Activated T-cell treated with anti-CD3 and anti-CD28 coated beads, Interleukin-2, amount 50 U/mL, for 1 hour (primary cell): Measurements from ENCODE around the gene BAZ1A.
"Not testable (repeated sequence)": the region's sequence is repeated elsewhere in the genome, so short reads cannot be mapped to it uniquely, and the experiment has no call there.

Experiments used
- DNase-seq: peaks from one replicate; pipeline ENCODE4 v3.0.0-alpha.2; 2020

The BAZ1A gene

DNA sequence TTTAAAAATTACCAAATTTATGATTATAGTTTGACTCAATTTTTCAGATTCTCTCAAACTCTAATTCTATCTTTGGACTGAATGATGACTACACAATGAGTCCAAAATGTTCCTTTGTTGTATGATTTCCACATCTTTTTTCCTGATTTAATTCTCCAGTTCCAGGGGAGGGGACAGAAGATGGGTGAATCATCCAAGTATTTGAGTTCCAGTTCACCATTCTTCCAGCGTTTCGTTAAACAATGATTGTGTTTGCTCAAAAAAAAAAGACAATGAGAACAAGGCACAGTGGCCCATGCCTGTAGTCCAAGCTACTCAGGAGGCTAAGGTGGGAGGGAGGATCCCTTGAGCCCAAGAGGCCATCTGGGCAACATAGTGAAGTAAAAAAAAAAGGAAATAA lies 23.8 kb downstream of the BAZ1A start:
- DNase-seq, result no peak

DNA sequence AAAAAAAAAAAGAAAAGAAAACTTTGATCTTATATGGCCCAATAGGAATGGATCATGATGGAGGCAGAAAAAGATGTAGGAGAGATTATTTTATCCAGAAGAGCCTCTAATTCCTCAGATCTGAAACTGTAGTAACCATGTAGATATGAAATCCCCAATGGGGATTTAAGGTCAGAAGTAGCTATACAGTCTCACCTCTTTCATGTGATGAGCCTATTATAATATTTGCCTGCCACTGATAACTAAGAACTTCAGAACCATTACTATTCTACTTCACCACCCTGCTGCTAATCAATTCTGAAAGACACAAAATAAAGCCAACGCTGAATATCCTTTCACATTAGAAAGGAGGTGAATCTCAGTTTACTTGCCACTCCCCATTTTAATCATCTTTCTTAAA lies 29.3 kb downstream of the BAZ1A start:
- DNase-seq, result no peak

DNA sequence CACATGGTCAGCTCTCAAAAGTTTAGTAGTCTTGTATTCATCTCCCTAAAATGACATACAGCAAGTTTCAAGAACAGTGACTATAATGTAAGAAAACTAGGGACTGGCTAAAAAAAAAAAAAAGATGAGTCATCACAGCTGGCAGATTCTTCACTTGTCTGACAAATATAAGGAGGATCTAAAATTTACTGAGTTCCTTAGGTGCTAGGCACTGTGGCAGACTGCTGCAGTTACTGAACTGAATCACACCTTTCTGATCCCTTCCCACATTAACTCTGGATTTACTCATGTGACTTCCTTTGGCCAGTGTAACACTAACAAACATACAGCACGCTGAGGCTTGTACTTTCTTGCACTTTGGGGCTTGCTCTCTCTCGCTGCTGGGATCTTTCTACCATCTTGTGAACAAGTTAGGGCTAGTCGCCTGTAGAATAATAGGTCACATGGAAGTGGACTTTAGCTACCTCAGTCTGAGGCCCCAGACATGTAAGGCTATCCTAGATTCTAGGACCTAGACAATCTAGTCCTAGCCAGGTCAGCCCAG lies 32.1 kb downstream of the BAZ1A start:
- no peak for DNase-seq

DNA sequence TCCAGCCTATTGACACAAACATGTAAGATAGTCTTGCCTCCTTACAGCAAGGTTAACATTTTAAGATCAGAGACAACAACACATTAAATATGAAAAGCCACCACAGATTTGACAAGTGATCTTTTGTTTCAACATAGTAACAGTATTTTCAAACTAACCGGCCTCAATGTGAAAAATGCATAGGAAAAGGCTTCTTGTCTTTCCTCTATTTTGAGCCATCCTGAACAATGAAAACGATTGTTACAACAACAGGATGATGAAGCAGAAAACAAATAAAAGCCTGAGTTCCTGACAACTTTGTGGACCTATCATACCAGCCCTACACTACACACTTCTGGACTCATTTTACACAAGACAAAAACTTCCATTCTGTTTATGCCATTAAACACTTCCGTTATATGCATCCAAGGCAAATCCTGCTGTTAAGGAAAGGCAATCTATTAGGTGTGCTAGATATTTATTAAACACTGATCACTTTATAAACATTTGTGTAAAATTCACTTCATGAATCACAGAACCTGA lies 37.3 kb downstream of the BAZ1A start:
- DNase-seq, result no peak

DNA sequence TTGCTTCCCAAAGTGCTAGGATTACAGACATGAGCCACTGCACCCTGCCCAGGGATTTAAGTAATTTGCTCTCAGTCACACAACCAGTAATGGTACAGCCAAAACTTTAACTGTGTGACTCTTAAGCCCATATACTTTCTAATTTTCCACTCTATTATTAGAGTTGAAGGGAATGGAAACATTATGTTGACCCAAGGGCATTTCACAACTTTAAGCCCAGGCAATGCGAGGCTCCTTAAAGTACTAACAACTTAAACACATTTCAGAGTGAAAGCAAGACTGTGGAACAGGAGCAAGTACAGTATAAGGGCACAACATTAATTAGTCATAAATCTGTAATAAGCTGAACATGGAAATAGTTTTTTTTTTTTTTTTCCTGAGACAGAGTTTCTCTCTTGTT lies 39.8 kb downstream of the BAZ1A start:
- DNase-seq, result no peak

DNA sequence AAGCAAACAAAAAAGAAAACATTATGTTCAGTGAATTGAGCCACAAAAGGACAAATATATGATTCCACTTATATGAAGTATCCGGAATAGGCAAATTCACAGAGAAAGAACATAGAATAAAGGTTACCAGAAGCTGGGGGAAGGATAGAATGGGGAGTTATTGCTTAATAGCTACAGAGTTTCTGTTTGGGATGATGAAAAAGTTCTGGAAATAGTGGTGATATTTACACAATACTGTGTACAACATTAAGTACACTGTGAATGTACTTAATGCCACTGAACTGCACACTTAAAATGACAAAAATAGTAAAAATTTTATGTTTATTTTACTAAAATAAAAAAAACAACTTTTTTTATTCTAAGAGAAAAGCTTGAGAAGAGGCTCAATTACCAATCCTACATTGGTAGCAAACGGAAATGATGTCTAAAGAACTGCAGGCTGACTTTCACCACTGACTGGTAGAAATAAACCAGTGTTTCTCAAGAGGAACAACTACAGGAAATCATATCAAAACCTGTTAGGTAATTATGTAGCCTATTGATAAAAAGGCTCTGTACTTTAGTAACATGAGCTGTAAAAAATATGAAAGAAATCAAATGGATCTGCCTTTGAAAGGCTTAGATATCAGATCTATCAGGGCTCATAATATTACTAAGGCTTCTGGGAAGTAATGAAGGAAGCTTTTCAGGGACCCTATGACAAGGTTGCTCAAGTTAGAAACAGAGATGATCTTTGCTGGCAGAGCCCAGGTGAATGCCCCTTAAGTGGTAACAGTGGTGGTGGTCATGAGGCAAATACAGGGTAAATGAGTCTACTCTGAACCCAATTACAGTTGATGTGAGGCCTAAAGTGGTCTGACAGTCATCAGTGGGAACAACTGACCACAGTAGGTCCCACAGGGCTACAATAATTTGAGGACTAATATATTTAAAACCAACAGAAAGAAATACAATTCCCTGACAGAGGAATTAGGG lies 41.3 kb downstream of the BAZ1A start:
- DNase-seq, result no peak

DNA sequence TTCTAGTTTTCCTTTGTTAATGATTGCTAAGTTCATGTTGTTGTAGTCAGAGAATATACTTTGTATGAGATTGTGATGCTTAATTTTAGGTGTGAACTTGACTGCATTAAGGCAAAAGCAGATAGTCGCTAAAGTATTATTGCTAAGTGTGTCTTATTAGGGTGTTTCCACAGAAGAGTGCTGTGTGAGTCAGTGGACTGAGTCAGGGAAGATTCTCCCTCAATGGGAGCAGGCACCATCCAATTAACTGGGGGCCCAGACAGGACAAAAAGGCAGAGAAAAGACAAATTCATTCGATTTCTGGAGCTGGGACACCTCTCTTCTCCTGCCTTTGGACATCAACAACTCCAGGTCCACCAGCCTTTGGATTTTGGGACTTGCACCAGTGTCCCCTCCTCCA lies 48.5 kb downstream of the BAZ1A start:
- no peak for DNase-seq

DNA sequence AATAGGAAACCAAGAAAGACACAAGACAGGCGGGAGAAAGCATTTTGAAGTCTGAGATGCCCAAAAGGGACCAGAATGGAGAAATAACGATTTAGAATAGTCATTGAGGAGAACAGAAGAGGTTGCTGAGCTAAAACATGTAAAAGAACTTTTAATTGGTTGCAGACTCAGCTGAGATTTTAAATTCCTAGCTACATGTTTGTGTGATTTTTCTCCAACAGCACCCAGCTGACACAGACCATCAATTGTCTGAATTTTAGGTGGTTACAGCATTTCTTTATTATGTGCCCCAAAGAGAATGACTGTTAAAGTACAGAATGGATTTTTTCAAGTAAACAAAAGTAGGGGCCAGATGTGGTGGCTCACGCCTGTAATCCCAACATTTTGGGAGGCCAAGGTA lies 50.3 kb downstream of the BAZ1A start:
- DNase-seq, result no peak

DNA sequence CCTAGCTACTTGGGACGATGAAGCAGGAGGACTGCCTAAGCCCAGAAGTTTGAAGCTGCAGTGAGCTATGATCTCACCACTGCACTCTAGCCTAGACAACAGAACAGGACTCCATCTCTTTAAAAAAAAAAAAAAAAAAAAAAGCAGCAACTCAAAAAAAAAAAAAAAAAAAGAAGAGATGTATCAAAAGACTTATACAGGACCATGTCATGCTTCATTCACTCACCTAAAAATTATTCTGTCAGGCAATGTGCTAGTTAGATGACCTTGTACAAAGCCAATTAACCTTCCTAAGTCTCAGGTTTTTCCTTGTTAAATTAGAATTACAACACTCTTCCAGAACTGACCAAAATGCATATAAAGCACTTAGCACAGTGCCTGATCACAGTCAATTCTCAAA lies 50.9 kb downstream of the BAZ1A start:
- DNase-seq, result no peak

DNA sequence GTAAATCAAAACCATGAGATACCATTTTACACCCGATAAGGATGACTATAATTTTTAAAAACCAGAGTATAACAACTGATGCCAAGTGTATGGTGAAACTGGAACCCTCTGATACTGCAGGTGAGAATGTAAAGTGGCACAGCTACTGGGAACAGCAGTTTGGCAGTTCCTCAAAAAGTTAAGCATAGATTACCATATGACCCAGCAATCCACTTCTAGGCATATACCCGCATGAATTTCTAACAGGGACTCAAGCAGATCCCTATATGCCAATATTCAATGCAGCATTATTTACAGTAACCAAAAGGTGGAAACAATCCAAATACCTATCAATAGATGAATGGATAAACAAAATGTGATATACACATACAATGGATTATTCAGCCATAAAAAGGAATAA lies 57.4 kb downstream of the BAZ1A start:
- no peak for DNase-seq

DNA sequence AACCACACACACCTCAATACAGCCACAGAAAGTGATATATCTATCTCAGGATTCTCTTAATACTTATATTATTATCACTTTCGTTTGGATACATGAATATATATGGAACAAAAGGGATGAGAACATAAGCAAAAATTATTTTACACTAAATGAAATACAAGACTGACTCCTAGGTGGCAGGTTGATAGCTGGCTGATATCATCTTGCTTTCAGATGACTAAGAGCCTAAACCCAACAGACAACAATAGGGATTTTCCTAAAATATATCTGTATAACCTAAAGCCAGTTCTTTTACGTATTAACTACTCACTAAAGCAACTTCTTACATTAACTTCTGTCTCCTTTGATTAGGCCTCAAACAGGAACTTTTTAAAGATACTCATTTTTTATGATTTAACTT lies 65.1 kb downstream of the BAZ1A start:
- no peak for DNase-seq

DNA sequence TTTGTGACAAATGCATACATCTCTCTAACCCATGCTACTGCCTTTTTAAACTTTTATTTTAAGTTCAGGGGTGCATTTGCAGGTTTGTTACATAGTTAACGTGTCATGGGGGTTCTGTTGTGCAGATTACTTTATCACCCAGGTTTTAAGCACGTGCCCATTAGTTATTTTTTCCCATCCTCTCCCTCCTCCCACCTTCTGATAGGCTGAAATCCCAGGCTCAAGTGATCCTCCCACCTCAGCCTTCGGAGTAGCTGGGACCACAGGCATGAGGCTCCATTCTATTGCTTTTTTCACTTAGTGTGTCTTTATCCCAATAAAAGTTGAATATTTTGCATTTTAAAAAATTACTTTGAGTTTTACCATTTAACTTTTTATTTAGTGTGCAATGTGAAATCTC lies 68.9 kb downstream of the BAZ1A start:
- DNase-seq, result no peak

DNA sequence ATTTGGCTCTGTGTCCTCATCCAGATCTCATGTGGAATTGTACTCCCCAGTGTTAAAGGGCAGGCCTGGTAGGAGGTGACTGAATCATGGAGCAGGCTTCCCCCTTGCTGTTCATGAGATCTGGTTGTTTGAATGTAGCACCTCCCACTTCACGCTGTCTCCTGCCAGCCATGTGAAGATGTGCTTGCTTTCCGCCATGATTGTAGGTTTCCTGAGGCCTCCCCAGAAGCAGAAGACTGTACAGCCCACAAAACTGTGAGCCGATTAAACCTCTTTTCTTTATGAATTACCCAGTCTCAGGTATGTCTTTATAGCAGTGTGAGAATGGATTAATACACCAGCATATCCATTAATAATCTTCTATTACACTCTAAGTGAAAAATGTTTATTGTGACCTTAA lies 70.2 kb downstream of the BAZ1A start:
- DNase-seq, result no peak

DNA sequence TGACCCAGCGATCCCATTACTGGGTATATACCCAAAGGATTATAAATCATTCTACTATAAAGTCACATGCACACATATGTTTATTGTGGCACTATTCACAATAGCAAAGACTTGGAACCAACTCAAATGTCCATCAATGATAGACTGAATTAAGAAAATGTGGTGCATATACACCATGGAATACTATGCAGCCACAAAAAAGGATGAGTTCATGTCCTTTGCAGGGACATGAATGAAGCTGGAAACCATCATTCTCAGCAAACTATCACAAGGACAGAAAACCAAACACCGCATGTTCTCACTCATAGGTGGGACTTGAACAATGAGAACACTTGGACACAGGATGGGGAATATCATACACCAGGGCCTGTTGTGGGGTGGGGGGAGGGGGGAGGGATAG lies 76.3 kb downstream of the BAZ1A start:
- DNase-seq, result not testable (repeated sequence)

DNA sequence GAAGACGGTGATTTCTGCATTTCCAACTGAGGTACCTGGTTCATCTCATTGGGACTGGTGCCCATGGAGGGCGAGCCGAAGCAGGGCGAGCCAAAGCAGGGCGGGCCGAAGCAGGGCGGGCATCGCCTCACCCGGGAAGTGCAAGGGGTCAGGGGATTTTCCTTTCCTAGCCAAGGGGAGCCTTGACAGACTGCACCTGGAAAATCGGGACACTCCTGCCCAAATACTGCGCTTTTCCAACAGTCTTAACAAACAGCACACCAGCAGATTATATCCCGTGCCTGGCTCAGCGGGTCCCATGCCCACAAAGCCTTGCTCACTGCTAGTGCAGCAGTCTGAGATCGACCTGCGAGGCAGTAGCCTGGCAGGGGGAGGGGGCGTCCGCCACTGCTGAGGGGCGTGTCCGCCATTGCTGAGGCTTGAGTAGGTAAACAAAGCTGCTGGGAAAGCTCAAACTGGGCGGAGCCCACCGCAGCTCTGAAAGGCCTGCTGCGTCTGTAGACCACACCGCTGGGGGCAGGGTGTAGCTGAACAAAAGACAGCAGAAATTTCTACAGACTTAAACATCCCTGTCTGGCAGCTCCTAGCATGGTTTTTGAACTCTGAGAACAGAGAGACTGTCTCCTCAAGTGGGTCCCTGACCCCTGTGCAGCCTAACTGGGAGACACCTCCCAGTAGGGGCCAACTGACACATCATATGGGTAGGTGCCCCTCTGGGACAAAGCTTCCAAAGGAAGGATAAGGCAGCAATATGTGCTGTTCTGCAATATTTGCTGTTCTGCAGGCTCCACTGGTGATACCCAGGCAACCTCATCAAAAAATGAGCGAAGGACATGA lies 77.2 kb downstream of the BAZ1A start:
- no peak for DNase-seq

DNA sequence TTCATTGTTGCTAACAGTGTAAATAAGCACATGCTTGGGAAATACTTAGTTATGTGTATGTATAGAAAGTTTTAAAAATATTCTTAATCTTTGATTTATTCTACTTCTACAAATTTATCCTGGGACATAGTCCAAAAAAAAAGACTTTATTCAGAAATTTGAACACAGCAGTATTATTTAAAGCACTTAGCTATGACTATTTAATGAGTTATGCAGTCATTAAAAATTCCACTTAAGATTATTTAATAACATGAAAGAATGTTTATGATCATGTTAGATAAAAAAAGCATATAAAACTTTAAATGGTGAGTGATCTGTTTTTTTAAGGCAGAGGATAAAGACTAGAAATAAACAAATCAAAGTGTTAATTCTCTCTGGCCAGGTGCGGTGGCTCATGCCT lies 78.3 kb downstream of the BAZ1A start:
- DNase-seq, result no peak

DNA sequence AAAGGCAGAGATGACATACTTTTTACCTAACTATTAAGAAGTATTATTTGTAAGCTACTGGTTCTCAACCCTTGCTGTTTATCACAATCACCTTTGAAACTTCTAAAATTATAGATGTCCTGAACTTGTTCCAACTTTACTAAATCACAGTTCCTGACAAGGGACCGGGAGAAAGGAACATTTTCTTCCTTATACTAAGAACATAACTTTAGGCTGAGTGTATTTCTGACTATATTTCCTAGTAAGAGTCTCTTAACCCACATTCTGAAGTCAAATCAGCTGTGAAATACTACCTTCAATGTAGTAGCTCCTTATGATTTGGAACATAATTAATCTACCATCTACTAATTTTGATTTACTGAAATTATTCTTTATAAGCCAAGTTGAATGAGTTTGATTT lies 80.2 kb downstream of the BAZ1A start:
- DNase-seq, result no peak

DNA sequence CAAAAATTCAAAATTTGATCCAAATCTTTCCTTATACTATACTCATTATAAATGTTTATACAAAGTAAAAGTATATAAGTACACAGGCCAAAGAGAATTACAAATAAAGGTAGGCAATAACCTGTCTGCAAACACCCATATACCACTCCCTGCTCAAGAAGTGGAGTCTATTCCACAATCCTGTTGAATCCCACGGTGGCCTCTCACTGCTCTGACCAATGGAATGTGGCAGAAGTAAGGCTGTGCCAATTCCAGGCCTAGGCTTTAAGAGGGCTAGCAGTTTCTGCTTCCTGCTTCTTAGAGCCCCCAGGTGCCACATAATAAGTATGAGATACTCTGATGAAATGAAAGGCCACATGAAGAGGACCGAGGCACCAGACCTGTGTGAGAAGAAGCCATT lies 80.9 kb downstream of the BAZ1A start:
- DNase-seq, result no peak

DNA sequence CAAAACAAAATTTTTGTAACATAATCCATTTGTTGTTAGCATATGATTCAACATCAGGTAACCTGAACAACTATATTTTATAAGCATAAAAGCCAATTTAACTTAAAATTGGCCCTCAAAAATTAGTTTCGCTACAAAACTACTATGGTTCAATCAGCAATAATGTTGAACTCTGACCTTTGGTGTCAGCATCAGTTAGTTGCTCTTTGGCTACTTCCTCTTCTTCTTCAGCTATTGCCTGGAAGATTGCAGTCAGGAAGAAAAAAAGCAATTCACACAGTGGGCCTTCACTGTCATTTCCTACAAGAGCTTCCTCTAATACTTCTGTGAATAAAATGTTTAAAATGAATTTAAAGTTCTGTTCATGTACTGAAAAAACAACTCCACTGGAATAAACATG lies 82.6 kb downstream of the BAZ1A start:
- DNase-seq, result no peak

DNA sequence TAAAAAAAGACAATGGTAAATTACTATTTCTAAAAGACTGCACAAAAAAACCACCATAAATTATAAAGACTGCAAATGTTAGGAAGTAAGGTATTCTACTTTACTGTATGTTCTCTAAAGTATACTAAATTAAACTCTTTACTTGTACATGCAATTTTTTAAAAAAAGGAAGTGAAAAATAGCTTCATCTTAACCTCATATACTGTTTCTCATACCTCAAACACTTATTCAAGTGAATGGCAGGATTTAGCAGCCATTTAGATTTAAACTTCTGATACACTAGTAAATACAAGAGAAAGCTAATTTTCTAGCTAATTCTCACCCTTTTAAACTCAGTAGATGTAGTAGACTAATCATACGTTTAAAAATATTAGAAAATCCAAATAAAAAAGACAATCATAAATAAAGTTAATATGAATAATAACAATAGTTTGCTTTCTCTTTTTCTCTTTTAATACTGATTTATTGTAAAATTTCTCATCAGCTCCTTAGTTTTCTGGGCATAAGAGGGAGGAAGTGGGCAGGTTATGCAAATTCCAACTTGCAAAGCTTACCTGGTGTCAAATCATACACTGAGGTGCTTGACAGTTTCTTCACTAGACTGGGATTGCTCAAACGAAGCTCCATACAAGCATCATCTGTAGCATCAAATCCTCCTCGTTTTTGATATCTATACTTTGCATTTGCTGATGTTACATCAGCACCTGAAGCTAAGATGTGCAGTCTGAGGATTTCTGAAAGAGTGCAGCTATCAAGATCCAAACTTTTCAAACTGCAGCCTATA lies 89.7 kb downstream of the BAZ1A start:
- DNase-seq, result no peak

DNA sequence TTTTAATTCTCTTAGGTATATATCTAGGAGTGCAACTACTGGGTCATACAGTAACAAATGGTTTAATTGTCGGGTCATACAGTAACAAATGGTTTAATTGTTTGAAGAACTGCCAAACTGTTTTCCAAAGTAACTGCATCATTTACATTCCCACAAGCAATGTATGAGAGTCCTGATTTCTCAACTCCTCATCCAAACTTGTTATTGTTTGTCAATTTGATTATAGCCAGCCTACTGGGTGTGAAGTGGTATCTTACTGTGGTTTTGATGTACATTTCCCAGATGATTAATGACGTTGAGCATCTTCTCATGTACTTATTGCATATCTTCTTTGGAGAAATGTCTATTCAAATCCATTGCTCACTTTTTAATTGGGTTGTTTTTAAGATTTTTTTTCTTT lies 93.1 kb downstream of the BAZ1A start:
- DNase-seq, result no peak

DNA sequence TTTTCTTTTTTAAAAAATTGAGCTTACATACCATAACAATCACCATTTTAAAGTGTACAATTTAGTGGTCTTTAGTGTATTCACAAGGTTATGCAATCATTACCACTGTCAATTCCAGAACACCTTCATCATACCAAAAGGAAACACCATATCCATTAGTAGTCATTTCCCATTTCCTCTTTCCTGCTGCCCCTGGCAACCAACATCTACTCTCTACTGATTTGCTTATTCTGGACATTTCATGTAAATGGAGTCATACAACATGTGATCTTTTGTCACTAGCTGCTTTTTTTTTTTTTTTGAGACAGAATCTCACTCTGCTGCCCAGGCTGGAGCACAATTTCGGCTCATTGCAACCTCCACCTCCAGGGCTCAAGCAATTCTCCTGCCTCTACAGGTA lies 93.9 kb downstream of the BAZ1A start:
- no peak for DNase-seq

DNA sequence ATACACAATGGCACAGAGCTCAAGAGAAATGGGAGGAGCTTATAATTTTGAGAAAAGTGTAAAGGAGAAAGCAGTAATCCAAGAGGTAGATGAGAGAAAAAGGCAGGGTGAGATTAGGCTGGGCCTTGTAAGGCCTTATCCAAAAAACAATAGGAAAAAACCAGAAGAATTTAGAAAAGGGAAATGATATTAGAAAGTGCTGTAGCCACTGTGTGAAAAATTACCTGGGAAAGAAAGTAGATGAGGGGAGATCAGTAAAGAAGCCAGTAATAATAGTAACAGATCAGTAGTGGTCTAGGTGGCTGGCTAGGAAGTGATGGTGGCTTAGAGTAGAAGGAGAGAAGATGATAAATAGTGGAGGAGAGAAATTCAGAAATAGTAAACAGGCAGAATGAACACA lies 94.5 kb downstream of the BAZ1A start:
- no peak for DNase-seq
